ENCODE results near the gene KDM8. TPM values are rescaled to one million over a fixed set of nuclear protein-coding genes. Genes with fewer than 3 reads are reported as not detected.

KDM8 gene
- total RNA-seq, 1 experiment from 2014 or later, result 15.5 TPM

GRCh38 chr16:27243725-27244362, 40.5 kb downstream of the KDM8 start:
- no peak overlapping the region for H3K18ac ChIP-seq (ENCODE audit: insufficient read length, low read depth, low read length)
- peaks cover 4% of the 10 kb centered on the region; the same call in 1 of the 2 replicates for H3K4me1 ChIP-seq (ENCODE audit: insufficient read depth, low read length)
- no peak overlapping the region for H3K9ac ChIP-seq (ENCODE audit: extremely low read depth, insufficient read length, low read length)
- H3K4me1 Mint-ChIP-seq, result peaks cover 11 to 15% of the 10 kb centered on the region in 2 experiments
- no peak overlapping the region for H2AK5ac ChIP-seq (ENCODE audit: insufficient read length, low read length)
- no peak overlapping the region for H3K4me2 ChIP-seq (ENCODE audit: insufficient read depth, insufficient read length, low read length)
- no peak overlapping the region for H4K8ac ChIP-seq (replicated peaks; ENCODE audit: insufficient read length, low read depth, low read length)
- no peak overlapping the region for H2AFZ ChIP-seq (ENCODE audit: low read length)
- H3K27ac Mint-ChIP-seq, result peak overlapping the region in 2 of 3 experiments; percentile 50 to 56; a peak in 2 of 7 replicates
- H3K56ac ChIP-seq (ENCODE audit: insufficient read length, low read depth, low read length), result no peak overlapping the region
- no peak overlapping the region for H2BK5ac ChIP-seq (ENCODE audit: insufficient read length, low read length)
- no peak overlapping the region for H2BK12ac ChIP-seq (ENCODE audit: insufficient read length, low read depth, low read length)
- no peaks in the 10 kb centered on the region for H3K9me3 ChIP-seq (ENCODE audit: control insufficient read depth, low read depth, low read length)
- H3K14ac ChIP-seq (ENCODE audit: insufficient read depth, low read length), result no peak overlapping the region
- no peaks in the 10 kb centered on the region for H3K27me3 ChIP-seq (ENCODE audit: insufficient read depth, low read length)
- no peaks in the 10 kb centered on the region for H3K23me2 ChIP-seq (ENCODE audit: insufficient read length, low read depth, low read length, poor library complexity, severe bottlenecking)
- DNase-seq, result peak; percentile 10
- H4K5ac ChIP-seq (ENCODE audit: insufficient read length, low read depth, low read length), result no peak overlapping the region
- WGBS (ENCODE audit: extremely low coverage, insufficient read length, low lambda C conversion rate), result no CpG with 5 or more reads among the region's 11 CpGs
- no peaks in the 10 kb centered on the region for H3K79me2 ChIP-seq (ENCODE audit: insufficient read depth, low read length)
- no peak overlapping the region for H3K27ac ChIP-seq (ENCODE audit: insufficient read length, low read depth, low read length)
- no peak overlapping the region for H3K23ac ChIP-seq (ENCODE audit: insufficient read length, low read depth, low read length)
- no peaks in the 10 kb centered on the region for H4K20me1 ChIP-seq (ENCODE audit: control insufficient read depth, insufficient read depth, insufficient read length)
- TF ChIP-seq CTCF (conservative IDR thresholded peaks at IDR 0.05), result no peak
- H3K36me3 Mint-ChIP-seq (ENCODE audit: insufficient read depth in 1 of 3, low read depth in 3 of 3), result no peaks in the 10 kb centered on the region
- H3T11ph ChIP-seq (ENCODE audit: low read length), result no peak overlapping the region
- H4K91ac ChIP-seq (ENCODE audit: insufficient read length, low read depth, low read length), result no peak overlapping the region
- H3K4ac ChIP-seq (ENCODE audit: low read depth, low read length), result no peak overlapping the region
- H2BK20ac ChIP-seq (ENCODE audit: low read depth, low read length, poor library complexity, severe bottlenecking), result no peak overlapping the region
- H3K27me3 Mint-ChIP-seq (ENCODE audit: low read depth), result no peaks in the 10 kb centered on the region
- H2BK15ac ChIP-seq (ENCODE audit: low read depth, low read length), result no peak overlapping the region
- no peak overlapping the region; a peak in 1 of 5 replicates for H3K4me3 Mint-ChIP-seq
- no peaks in the 10 kb centered on the region for H3K79me1 ChIP-seq (ENCODE audit: insufficient read depth, low read depth, low read length, poor library complexity, severe bottlenecking)
- H2BK120ac ChIP-seq (ENCODE audit: low read depth, low read length, poor library complexity, severe bottlenecking), result no peak overlapping the region
- H3K9me3 Mint-ChIP-seq, result no peaks in the 10 kb centered on the region
